Body of pancreas (tissue), 4 donors: ENCODE data around the gene NAB1.

Source experiments
- POLR2A ChIP-seq, 3 donors: fragments of 450-650 bp; IDR thresholded peaks; one replicate each; pipeline ENCODE4 v1.6.1; 2016; ENCODE audit warnings: antibody characterized with exemption in 3 of 3, mild to moderate bottlenecking in 2 of 3
- TF ChIP-seq, protein P1 (sequence below), 7 experiments: fragments of 450-650 bp in 4 of 7; fragments of 200-600 bp in 3 of 7; sonication (generic) in 3 of 7; IDR thresholded peaks; one replicate each; pipeline ENCODE4 v1.5.1; 2016 to 2019; ENCODE audit warnings: antibody characterized with exemption in 7 of 7

GRCh38 chr2:190615555-190616200 is 33.2 kb upstream of the NAB1 start:
- TF ChIP-seq, protein P1, sequence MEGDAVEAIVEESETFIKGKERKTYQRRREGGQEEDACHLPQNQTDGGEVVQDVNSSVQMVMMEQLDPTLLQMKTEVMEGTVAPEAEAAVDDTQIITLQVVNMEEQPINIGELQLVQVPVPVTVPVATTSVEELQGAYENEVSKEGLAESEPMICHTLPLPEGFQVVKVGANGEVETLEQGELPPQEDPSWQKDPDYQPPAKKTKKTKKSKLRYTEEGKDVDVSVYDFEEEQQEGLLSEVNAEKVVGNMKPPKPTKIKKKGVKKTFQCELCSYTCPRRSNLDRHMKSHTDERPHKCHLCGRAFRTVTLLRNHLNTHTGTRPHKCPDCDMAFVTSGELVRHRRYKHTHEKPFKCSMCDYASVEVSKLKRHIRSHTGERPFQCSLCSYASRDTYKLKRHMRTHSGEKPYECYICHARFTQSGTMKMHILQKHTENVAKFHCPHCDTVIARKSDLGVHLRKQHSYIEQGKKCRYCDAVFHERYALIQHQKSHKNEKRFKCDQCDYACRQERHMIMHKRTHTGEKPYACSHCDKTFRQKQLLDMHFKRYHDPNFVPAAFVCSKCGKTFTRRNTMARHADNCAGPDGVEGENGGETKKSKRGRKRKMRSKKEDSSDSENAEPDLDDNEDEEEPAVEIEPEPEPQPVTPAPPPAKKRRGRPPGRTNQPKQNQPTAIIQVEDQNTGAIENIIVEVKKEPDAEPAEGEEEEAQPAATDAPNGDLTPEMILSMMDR (IDR thresholded peaks at IDR 0.05) = no peak
- no peak for TF ChIP-seq POLR2A (IDR thresholded peaks at IDR 0.05)
